HG03108 (cell line): ENCODE measurements around the gene NECAB2.

Experiments
- ATAC-seq: cut with Tn5 transposase; IDR thresholded peaks from one replicate; pipeline ENCODE4 v1.9.1; 2021; ENCODE audit warnings: moderate library complexity; ENCODE audit not compliant: unreplicated experiment

Gene NECAB2

GRCh38 chr16:84016477-84016876 is 48.4 kb downstream of the NECAB2 start:
- no peak for ATAC-seq

- no peak for ATAC-seq
These were observed 50.7 kb downstream of the NECAB2 start for GRCh38 chr16:84018710-84019109.

GRCh38 chr16:84020353-84020752 is 52.3 kb downstream of the NECAB2 start:
- ATAC-seq: no peak

- ATAC-seq: no peak
These were observed 53.4 kb downstream of the NECAB2 start for GRCh38 chr16:84021488-84021887.

- no peak for ATAC-seq
These were observed 54.6 kb downstream of the NECAB2 start for GRCh38 chr16:84022644-84023043.

- ATAC-seq: no peak
These were observed 56.8 kb downstream of the NECAB2 start for GRCh38 chr16:84024854-84025253.

- no peak for ATAC-seq
These were observed 58.6 kb downstream of the NECAB2 start for GRCh38 chr16:84026606-84027005.

- no peak for ATAC-seq
These were observed 59.6 kb downstream of the NECAB2 start for GRCh38 chr16:84027625-84028024.

- no peak for ATAC-seq
These were observed 61.4 kb downstream of the NECAB2 start for GRCh38 chr16:84029297-84030047.

GRCh38 chr16:84031556-84031955 is 63.5 kb downstream of the NECAB2 start:
- ATAC-seq: no peak

GRCh38 chr16:84032458-84033178 is 64.6 kb downstream of the NECAB2 start:
- ATAC-seq: no peak

- ATAC-seq: no peak
These were observed 65.5 kb downstream of the NECAB2 start for GRCh38 chr16:84033251-84034195.

- ATAC-seq: no peak
These were observed 66.5 kb downstream of the NECAB2 start for GRCh38 chr16:84034516-84034915.

- no peak for ATAC-seq
These were observed 68.1 kb downstream of the NECAB2 start for GRCh38 chr16:84036131-84036530.

GRCh38 chr16:84036982-84037425 is 69.0 kb downstream of the NECAB2 start:
- ATAC-seq: no peak

- no peak for ATAC-seq
These were observed 70.4 kb downstream of the NECAB2 start for GRCh38 chr16:84038469-84038868.

GRCh38 chr16:84039696-84040095 is 71.7 kb downstream of the NECAB2 start:
- ATAC-seq: no peak

GRCh38 chr16:84040226-84040822 is 72.3 kb downstream of the NECAB2 start:
- no peak for ATAC-seq

- ATAC-seq: no peak
These were observed 73.1 kb downstream of the NECAB2 start for GRCh38 chr16:84040823-84041820.

- ATAC-seq: no peak
These were observed 73.8 kb downstream of the NECAB2 start for GRCh38 chr16:84041881-84042280.
